Activated T-cell treated with anti-CD3 and anti-CD28 coated beads, Interleukin-2, amount 50 U/mL, for 1 hour (primary cell): ENCODE results near the gene PTN.
"Not testable (repeated sequence)": the region's sequence is repeated elsewhere in the genome, so short reads cannot be mapped to it uniquely, and the experiment has no call there.

ENCODE experiments used
- DNase-seq: peaks from one replicate; pipeline ENCODE4 v3.0.0-alpha.2; 2020

Gene PTN

DNA sequence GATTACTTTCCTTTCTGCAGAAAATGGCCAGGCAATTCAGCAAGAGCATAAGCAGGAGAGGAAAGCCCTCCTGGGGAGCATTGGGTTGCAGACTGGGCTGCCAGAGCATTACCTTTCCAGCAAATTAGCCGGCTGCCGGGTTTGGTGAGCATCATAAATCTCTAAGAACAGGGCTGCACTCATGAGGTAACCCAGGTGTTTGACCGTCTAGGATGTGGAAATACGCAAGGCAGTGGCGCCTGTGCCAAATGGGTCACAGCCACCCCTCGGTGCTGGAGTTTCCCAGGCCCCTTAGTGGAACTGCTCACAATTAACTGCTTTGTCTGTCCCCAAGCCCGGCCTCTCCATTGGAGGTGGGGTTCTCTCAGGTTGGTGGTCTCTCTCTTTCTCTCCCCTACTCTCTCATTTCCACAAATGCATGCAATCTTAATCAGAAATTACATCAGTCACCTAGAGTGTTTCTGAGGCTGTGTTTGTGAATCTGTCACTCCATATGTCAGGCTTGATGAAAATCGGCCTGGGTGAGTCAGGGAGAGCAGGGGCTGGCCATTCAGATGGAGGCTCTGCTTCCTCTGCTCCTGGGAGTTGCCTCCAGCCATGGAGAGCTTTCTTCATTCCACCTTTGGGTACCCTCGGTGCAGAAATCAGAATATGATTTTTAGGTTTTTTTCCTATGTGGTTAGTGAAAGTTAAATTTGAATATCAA, 26.7 kb downstream of the PTN start:
- no peak for DNase-seq

- DNase-seq = no peak
These were observed 30.3 kb downstream of the PTN start for GRCh38 chr7:137313201-137313600.

GRCh38 chr7:137306748-137307147, 36.8 kb downstream of the PTN start:
- no peak for DNase-seq

DNA sequence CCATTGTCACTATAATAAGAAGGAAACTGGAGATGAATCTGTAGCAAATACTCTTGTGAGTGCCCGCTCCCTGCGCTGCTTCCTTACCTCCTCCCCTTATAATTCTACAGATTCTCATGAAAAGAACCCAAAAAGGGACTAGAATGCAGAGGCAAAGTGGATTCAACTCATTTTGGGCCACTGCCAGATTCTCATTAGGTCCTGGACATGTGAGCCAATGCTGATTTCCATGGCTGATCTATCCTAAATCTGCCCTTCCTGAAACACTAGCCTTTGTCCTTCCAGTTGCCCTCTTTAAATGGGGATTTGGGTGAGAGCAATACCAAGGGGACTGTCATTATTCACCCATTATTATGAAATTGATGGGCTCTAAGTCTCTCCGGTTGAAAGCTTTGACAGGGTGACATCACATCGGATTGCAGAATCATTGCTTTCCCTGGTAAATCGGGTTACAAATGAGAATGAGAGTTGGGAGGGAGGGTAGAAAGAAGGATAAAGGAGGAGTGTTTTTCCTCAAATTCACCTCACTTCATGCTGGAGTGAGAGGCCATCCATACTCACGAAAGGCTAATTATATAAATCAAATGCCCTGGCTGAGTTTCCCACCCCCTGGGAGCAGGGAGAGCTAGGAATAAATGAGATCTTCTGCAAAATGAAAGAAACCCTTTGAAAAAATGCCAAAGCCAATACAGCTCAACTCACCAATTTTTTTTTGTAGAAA, 37.5 kb downstream of the PTN start:
- DNase-seq = no peak

- DNase-seq = no peak
These were observed 38.8 kb downstream of the PTN start for GRCh38 chr7:137304624-137305235.

GRCh38 chr7:137304165-137304564, 39.4 kb downstream of the PTN start:
- no peak for DNase-seq

DNA sequence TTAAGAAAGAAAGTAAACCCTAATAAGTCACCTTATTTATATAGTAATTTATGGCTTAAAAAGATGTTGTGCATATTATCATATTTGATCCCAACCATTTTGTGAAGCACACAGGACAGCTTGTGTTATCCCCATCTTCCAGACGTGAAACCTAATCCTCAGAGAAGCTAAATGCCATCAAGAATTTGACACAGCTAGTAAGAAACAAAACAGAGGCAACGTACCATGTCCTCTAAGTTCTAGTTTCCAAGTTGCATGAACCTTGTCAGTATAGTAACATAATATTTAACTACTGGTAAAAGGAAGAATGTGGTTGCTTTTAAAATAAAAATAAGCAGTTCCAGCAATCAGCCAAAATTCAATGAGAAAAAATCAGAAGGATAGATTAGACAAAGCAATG, 41.5 kb downstream of the PTN start:
- DNase-seq = no peak

GRCh38 chr7:137298464-137298794, 45.1 kb downstream of the PTN start:
- DNase-seq = no peak

DNA sequence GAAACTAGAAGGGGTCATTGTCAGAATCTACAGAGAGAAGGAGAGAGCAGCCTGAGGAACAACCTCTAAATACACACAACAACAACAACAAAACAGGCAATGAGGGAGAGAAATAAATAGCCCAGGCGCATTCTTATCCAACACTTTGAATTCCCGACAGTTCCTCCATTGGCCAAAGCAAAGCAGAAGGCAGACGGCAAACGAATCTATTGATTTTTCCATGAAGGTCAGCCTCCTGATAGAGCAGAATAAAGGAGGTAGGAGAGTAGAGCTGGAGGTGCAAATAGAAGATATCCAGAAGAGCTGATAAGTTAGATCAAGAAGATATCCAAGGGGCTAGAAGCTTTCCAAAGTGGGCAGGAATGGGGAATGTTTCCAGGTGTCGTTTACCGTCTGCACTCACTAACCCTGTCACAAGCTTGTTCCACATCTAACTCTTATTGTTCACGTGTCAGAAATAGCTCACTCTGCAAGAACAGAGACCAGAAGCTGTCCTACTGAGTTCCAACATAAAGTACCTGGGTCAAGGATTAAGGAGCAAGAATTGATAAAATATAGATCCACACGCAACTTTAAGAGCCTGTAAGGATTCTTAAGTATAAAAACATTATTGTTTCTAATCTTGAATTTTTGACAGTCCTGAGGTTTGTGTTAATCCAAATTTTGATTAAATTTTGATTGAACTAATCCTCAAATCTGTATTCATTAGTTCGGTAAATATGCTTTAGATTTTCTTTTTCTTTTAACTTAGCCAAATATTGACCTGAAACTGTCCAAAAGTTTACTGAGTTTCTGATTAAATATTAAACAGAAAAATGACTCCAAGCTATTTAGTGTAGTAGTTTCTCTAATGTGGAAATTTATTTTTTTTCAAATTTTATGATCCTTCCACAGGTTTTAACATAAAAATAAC, 45.7 kb downstream of the PTN start:
- DNase-seq = no peak

DNA sequence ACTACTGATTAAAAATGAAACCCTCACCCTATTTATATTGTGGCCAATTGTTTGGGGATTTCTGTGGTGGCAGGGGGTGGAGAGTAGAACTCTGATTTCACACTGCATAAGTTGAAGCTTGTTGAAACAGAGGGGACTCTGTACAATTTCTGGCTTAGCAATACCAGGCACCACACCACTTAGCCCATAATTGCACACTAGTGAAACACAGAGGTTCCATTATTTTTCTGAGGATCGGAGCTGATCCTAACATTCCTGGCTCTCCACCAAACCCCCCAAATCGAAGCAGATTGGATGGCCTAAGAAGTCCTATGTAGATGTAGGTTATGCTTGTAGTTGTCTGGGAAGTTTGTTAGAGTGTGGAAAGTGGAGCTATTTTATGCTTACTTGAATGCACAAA, 47.0 kb downstream of the PTN start:
- no peak for DNase-seq

DNA sequence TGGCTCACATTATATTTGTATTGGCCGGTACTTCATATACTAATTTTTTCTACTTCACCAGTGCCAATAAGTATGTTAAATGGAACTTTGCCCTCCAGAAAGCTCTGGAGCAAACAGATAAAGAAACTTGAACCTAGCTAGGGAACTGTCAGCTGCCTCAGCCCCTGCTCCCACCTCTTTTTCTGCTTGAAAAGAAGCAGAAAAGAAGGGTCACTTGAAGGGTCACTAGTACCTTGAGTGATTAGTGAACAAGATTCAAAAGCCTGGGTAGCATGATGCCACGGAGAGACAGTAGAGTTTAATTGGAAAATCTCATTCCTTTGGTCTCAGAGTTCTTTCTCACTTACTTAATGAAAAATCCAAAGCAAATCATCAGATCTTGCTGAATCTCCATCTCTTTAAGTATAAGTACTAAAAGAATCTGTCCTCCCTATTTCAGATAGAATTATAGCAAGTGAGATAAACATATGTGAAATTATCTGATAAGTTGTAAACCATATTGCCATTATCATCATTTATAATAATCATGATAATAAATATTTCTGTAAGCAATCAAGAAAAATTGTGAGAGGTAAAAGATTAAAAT, 47.7 kb downstream of the PTN start:
- no peak for DNase-seq

GRCh38 chr7:137289101-137289500, 54.4 kb downstream of the PTN start:
- no peak for DNase-seq

GRCh38 chr7:137287651-137288258, 55.8 kb downstream of the PTN start:
- DNase-seq = no peak

DNA sequence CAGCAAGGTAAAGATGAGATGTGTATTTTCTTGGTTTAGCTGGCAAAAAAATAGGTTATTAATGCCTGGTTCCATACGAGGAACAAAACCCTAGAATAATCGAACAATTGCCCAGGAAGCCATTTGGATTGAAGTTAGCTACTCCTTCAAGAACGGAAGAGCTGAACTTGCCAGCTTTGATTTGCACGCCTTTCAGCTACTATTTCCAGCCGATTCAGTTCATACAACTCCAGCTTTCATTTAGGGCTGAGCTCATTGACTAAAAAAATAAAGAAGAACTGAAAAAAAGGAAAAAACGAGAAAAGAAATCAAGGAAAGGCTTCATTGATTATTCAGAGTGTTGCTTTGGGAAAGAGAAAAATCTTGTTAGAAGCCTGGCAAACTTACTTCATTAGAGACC, 60.4 kb downstream of the PTN start:
- DNase-seq = no peak

- DNase-seq = no peak
These were observed 61.5 kb downstream of the PTN start for GRCh38 chr7:137282043-137282442.

DNA sequence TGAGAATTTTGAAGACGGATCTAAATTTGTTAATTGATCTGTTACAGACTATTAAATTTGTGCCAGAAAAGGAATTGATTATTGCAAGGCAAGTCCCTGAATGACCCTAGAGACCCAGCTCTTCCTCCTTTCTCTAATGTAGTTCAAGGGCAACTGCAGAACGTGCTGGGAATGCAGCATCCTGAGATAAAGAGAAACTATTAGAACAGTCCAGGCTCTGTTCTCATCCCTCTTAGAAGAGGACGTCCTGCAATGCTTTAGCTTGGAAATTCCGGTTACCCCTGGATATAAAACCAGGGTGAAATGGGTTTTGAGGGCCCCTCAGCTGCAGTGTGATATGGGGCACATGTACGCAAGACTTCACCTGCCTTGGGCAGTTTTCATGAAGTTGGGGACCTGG, 67.3 kb downstream of the PTN start:
- DNase-seq = no peak

GRCh38 chr7:137272249-137272648, 71.3 kb downstream of the PTN start:
- DNase-seq = no peak

- no peak for DNase-seq
These were observed 74.3 kb downstream of the PTN start for GRCh38 chr7:137269240-137269639.

DNA sequence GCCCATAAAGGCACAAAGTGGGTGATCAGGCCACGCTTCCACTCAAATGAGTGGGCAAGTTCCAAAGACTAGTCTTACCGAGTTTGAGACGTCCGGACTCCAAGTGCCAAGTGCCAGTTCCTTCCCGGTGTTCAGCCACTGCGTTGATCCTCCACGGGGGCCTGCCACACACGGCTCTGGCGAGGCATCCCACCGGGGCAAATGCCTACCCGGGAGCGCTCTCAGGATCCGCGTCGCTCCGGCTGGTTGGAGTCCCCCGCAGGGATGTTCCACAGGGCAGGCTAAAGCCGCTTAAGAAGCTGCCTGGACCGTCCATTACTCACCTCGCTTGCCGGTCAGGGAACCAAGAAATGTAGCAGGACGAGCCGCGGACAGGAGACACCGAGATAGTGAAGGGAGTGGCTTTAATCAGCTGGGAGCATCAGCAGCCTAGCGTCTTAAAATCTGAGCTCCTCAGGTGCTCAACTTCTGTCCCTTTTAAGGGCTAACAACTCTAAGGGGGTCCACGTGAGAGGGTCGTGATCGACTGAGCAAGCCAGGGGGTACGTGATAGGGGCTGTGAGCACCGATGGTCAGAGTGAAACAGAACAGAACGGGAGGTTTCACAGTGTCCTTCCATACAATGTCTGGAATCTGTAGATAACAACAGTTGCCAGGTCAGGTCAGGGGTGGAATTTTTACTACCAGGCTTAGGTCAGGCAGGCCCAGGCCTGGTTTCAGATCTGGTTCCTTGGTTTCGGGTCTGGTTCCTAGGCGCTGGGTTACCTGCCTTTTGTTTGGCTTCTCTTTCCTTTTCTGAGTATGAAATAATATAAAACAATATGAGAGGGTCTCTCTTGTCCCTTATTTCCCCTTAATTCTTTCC, 75.3 kb downstream of the PTN start:
- not testable (repeated sequence) for DNase-seq

DNA sequence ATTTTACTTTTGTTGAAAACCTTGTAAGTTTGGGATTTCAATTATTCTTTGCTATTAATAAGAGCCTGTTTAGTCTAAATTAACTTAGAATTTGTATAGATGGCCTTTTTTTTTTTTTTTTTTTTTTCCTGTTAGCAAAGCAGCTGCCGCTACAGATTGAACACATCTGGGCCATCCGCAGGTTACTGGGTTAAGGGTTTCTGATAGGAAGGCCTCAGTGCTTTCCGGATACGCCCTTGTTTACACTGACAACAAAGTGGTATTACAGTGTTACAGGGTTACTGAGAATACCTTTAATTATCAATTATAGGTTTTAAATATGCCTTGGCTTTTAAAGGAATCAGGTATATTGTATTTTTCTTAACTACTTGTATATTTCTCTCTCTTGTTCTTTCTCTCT, 76.8 kb downstream of the PTN start:
- no peak for DNase-seq

DNA sequence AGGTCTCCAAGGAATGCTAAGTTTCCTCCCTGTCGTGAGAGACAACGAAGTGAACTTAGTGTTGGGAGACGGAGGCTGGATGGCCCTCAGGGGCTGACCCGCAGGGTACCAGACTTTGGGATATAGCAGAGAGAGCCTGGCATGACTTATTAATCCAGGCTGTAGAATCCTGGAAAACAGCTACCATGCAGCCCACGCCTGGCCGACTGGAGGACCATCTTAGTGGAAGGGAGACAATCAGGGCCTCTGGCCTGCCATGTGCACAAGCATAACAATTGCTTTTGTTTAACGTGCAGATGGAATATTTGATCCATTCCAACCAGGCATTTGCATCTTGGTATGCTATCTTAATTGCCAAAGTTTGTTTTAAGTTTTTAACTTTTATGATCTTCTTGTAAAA, 78.1 kb downstream of the PTN start:
- DNase-seq = not testable (repeated sequence)

GRCh38 chr7:137262599-137262998, 80.9 kb downstream of the PTN start:
- DNase-seq = no peak
